GM12873 (cell line): Measurements from ENCODE around the gene OR4N5.

Experiments used
- CTCF ChIP-seq: IDR thresholded peaks from 2 replicates; pipeline ENCODE4 v1.5.1; 2012; ENCODE audit warnings: low read depth, mild to moderate bottlenecking, moderate library complexity, low read length, control low read depth; ENCODE audit not compliant: insufficient read depth; ENCODE audit errors: missing control alignments

The OR4N5 gene

GRCh38 chr14:20180486-20180885, 41.9 kb downstream of the OR4N5 start:
- no peak for TF ChIP-seq CTCF

- TF ChIP-seq CTCF = no peak
Measured at GRCh38 chr14:20184181-20184580, 45.6 kb downstream of the OR4N5 start.

- TF ChIP-seq CTCF = no peak
Measured at GRCh38 chr14:20190596-20190995, 52.0 kb downstream of the OR4N5 start, which contains the start of gene OR11G2. OR11G2 (plus strand) TSS chr14:20190896; CDS start chr14:20197438, 6,542 bp downstream.

- TF ChIP-seq CTCF = no peak
Measured at GRCh38 chr14:20191396-20191795, 52.8 kb downstream of the OR4N5 start.

- TF ChIP-seq CTCF = no peak
Measured at GRCh38 chr14:20194101-20194500, 55.5 kb downstream of the OR4N5 start.
